Fibroblast of lung (primary cell): ENCODE measurements around the gene RHD. TPM values are rescaled to one million over a fixed set of nuclear protein-coding genes. Genes with fewer than 3 reads are reported as not detected.
"Not testable (repeated sequence)": the region's sequence is repeated elsewhere in the genome, so short reads cannot be mapped to it uniquely, and the experiment has no call there.

ENCODE experiments used
- DNase-seq, 2 donors: peaks; one replicate each; pipeline versions ENCODE4 v3.0.0 to v3.0.0-alpha.2; 2010; ENCODE audit warnings: low read depth in 2 of 2
- H2AFZ ChIP-seq: 2 replicates; pipeline ENCODE4 v1.5.1; 2012; ENCODE audit warnings: low read length, control low read depth, inconsistent platforms
- H3K27ac ChIP-seq: 2 replicates; pipeline ENCODE4 v1.5.1; 2011; ENCODE audit warnings: low read length, control low read depth; ENCODE audit not compliant: insufficient read depth
- H3K27me3 ChIP-seq: 2 replicates; pipeline ENCODE4 v1.5.1; 2011; ENCODE audit warnings: mild to moderate bottlenecking, low read length; ENCODE audit not compliant: control insufficient read depth, insufficient read depth
- H3K36me3 ChIP-seq: 2 replicates; pipeline ENCODE4 v1.5.1; 2011; ENCODE audit warnings: low read length; ENCODE audit not compliant: control insufficient read depth, insufficient read depth
- H3K4me1 ChIP-seq: 2 replicates; pipeline ENCODE4 v1.5.1; 2011; ENCODE audit warnings: low read length; ENCODE audit not compliant: control insufficient read depth, insufficient read depth; ENCODE audit errors: extremely low read depth
- H3K4me2 ChIP-seq: 2 replicates; pipeline ENCODE4 v1.5.1; 2011; ENCODE audit warnings: low read length, control low read depth; ENCODE audit not compliant: insufficient read depth; ENCODE audit errors: extremely low read depth
- H3K4me3 ChIP-seq, 4 experiments: fragments of 200-600 bp in 1 of 4; sonication (generic) in 1 of 4; replicated peaks in 1 of 4; 2 replicates each; pipeline ENCODE4 v1.5.1; 2011 to 2016; ENCODE audit warnings: low read length in 4 of 4, low read depth in 3 of 4, mild to moderate bottlenecking in 3 of 4, control low read depth in 2 of 4, inconsistent platforms in 1 of 4, mixed read lengths in 1 of 4; ENCODE audit not compliant: insufficient read depth in 1 of 4; ENCODE audit errors: control extremely low read depth in 1 of 4
- H3K79me2 ChIP-seq: 2 replicates; pipeline ENCODE4 v1.5.1; 2012; ENCODE audit warnings: mild to moderate bottlenecking, low read length, inconsistent platforms; ENCODE audit not compliant: control insufficient read depth, insufficient read depth
- H3K9ac ChIP-seq: 2 replicates; pipeline ENCODE4 v1.5.1; 2011; ENCODE audit warnings: mild to moderate bottlenecking, low read length, control low read depth; ENCODE audit not compliant: insufficient read depth
- H3K9me3 ChIP-seq: 2 replicates; pipeline ENCODE4 v1.5.1; 2012; ENCODE audit warnings: low read depth, low read length; ENCODE audit not compliant: control insufficient read depth, insufficient read depth
- H4K20me1 ChIP-seq: 2 replicates; pipeline ENCODE4 v1.5.1; 2011; ENCODE audit warnings: low read length; ENCODE audit not compliant: control insufficient read depth, insufficient read depth; ENCODE audit errors: extremely low read depth
- CTCF ChIP-seq, 2 donors: IDR thresholded peaks in 1 of 2; conservative IDR thresholded peaks in 1 of 2; 1 replicate in 1 of 2; 2 replicates in 1 of 2; pipeline ENCODE4 v1.5.1; 2011 to 2012; ENCODE audit warnings: low read length in 2 of 2, control low read depth in 1 of 2, inconsistent platforms in 1 of 2, low read depth in 1 of 2, mild to moderate bottlenecking in 1 of 2
- EZH2 ChIP-seq: IDR thresholded peaks from 2 replicates; pipeline ENCODE4 v1.5.1; 2012; ENCODE audit warnings: low read length, control low read depth, mild to moderate bottlenecking; ENCODE audit errors: missing control alignments
- polyA minus RNA-seq: library from RNA; depleted of rRNA, polyadenylated mRNA; stranded (reverse); fragments of >200 nt; gene quantifications from 2 replicates; pipeline ENCODE4 v1.2.3, GENCODE V29; 2011; ENCODE audit warnings: low replicate concordance
- polyA plus RNA-seq, 2 donors: library from polyadenylated mRNA; depleted of rRNA in 1 of 2; stranded (reverse) in 1 of 2; unstranded in 1 of 2; fragments of >200 nt; gene quantifications; 2 replicates each; pipeline ENCODE4 v1.2.1, GENCODE V29; 2011 to 2012; ENCODE audit warnings: missing spikeins in 1 of 2
- total RNA-seq: library from RNA; depleted of rRNA; stranded (reverse); fragments of >200 nt; gene quantifications from 2 replicates; pipeline ENCODE4 v1.2.1, GENCODE V29; 2014

RHD gene
- total RNA-seq (not detected in 2 replicates), polyA plus RNA-seq (not detected in 2 replicates), polyA minus RNA-seq (not detected in 2 replicates)
- not detected in 2 replicates for polyA plus RNA-seq (2012)

DNA sequence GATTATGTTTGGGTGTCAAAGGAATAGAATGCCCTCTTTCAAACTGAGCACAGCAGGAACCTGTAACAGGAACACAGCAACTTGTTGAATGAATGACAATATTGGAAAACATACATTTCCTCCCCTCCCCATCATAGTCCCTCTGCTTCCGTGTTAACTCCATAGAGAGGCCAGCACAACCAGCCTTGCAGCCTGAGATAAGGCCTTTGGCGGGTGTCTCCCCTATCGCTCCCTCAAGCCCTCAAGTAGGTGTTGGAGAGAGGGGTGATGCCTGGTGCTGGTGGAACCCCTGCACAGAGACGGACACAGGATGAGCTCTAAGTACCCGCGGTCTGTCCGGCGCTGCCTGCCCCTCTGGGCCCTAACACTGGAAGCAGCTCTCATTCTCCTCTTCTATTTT lies at the start of gene RHD:
Gene RHD, plus strand, starts transcription at position 272 of the 400 bp plus-strand sequence. Its CDS starts 39 bp downstream, at position 311.
- not testable (repeated sequence) for H3K9ac ChIP-seq, H3K79me2 ChIP-seq, H3K27me3 ChIP-seq, H2AFZ ChIP-seq, H3K4me3 ChIP-seq, H3K36me3 ChIP-seq, H3K9me3 ChIP-seq, H3K27ac ChIP-seq, H3K4me2 ChIP-seq, H4K20me1 ChIP-seq, H3K4me1 ChIP-seq, DNase-seq

- H3K79me2 ChIP-seq, result no peaks in the 10 kb centered on the region
- H3K27ac ChIP-seq, result no peak overlapping the region
- DNase-seq, result no peak
- no peak overlapping the region for H2AFZ ChIP-seq
- H3K9ac ChIP-seq, result no peak overlapping the region
- H3K4me3 ChIP-seq, result no peak overlapping the region
- no peaks in the 10 kb centered on the region for H3K27me3 ChIP-seq
- peaks cover 8% of the 10 kb centered on the region for H3K36me3 ChIP-seq
- no peaks in the 10 kb centered on the region for H3K4me1 ChIP-seq
- H3K9me3 ChIP-seq, result no peaks in the 10 kb centered on the region
- no peaks in the 10 kb centered on the region for H4K20me1 ChIP-seq
- no peak overlapping the region for H3K4me2 ChIP-seq
- TF ChIP-seq CTCF (conservative IDR thresholded peaks at IDR 0.05 in 1 of 2, IDR thresholded peaks at IDR 0.05 in 1 of 2; ENCODE audit: low read depth in 1 of 2, low read length in 2 of 2), result no peak
- TF ChIP-seq EZH2, result no peak
Observed at GRCh38 chr1:25222606-25223005, 49.7 kb upstream of the RHD start.

GRCh38 chr1:25223471-25223870 lies 48.8 kb upstream of the RHD start:
- Histone ChIP-seq H2AFZ (no peak overlapping the region), H4K20me1 (no peaks in the 10 kb centered on the region), H3K27me3 (no peaks in the 10 kb centered on the region), H3K9me3 (no peaks in the 10 kb centered on the region), H3K4me3 (no peak overlapping the region), H3K9ac (no peak overlapping the region), H3K27ac (no peak overlapping the region), H3K79me2 (no peaks in the 10 kb centered on the region), H3K36me3 (peaks cover 8% of the 10 kb centered on the region), H3K4me2 (no peak overlapping the region), H3K4me1 (no peaks in the 10 kb centered on the region)
- peak; percentile 19 to 42 for DNase-seq
- TF ChIP-seq CTCF (conservative IDR thresholded peaks at IDR 0.05 in 1 of 2, IDR thresholded peaks at IDR 0.05 in 1 of 2; ENCODE audit: low read depth in 1 of 2, low read length in 2 of 2) (no peak), EZH2 (no peak)
